ENCODE results near the gene NLRC3. TPM values are rescaled to one million over a fixed set of nuclear protein-coding genes. Genes with fewer than 3 reads are reported as not detected.
A peak's percentile ranks its signal among the peaks of the same experiment; 100 is the strongest.
"Not testable (repeated sequence)": the region's sequence is repeated elsewhere in the genome, so short reads cannot be mapped to it uniquely, and the experiment has no call there.

Gene NLRC3
- 0.03 TPM in 1 of 2 replicates, not detected in the other for total RNA-seq (2014; rRNA removed; shearing (Covaris generic))

- DNase-seq (ENCODE audit: low spot score) = no peak
Measured at GRCh38 chr16:3577302-3577752, at the start of gene NLRC3. NLRC3 (minus strand) TSS chr16:3577403; CDS start chr16:3565036, 12,367 bp downstream.

GRCh38 chr16:3625911-3626732 lies 48.9 kb upstream of the NLRC3 start:
- no peak for DNase-seq (ENCODE audit: low spot score)

- no peak for DNase-seq (ENCODE audit: low spot score)
Measured at GRCh38 chr16:3625331-3625730, 48.1 kb upstream of the NLRC3 start.

GRCh38 chr16:3623642-3624041 lies 46.4 kb upstream of the NLRC3 start:
- DNase-seq (ENCODE audit: low spot score) = no peak

GRCh38 chr16:3618769-3619141 lies 41.6 kb upstream of the NLRC3 start:
- DNase-seq (ENCODE audit: low spot score) = peak; percentile 88

- no peak for DNase-seq (ENCODE audit: low spot score)
Measured at GRCh38 chr16:3612510-3613466, 35.6 kb upstream of the NLRC3 start.

GRCh38 chr16:3611146-3611975 lies 34.2 kb upstream of the NLRC3 start, which contains the start of gene SLX4:
SLX4 (minus strand) TSS chr16:3611606; CDS start chr16:3608964, 2,642 bp downstream.
- DNase-seq (ENCODE audit: low spot score) = peak; percentile 85

GRCh38 chr16:3610698-3611145 lies 33.5 kb upstream of the NLRC3 start:
- DNase-seq (ENCODE audit: low spot score) = peak; percentile 21

- no peak for DNase-seq (ENCODE audit: low spot score)
Measured at GRCh38 chr16:3609895-3610697, 32.9 kb upstream of the NLRC3 start.

- DNase-seq (ENCODE audit: low spot score) = not testable (repeated sequence)
Measured at GRCh38 chr16:3608976-3609375, 31.8 kb upstream of the NLRC3 start.

- DNase-seq (ENCODE audit: low spot score) = no peak
Measured at GRCh38 chr16:3608069-3608468, 30.9 kb upstream of the NLRC3 start.

GRCh38 chr16:3607634-3608033 lies 30.4 kb upstream of the NLRC3 start:
- no peak for DNase-seq (ENCODE audit: low spot score)

GRCh38 chr16:3607161-3607560 lies 30.0 kb upstream of the NLRC3 start:
- no peak for DNase-seq (ENCODE audit: low spot score)

- no peak for DNase-seq (ENCODE audit: low spot score)
Measured at GRCh38 chr16:3606441-3606840, 29.2 kb upstream of the NLRC3 start.

GRCh38 chr16:3602320-3602653 lies 25.1 kb upstream of the NLRC3 start:
- DNase-seq (ENCODE audit: low spot score) = no peak

- no peak for DNase-seq (ENCODE audit: low spot score)
Measured at GRCh38 chr16:3601614-3602319, 24.6 kb upstream of the NLRC3 start.

GRCh38 chr16:3599922-3600321 lies 22.7 kb upstream of the NLRC3 start:
- no peak for DNase-seq (ENCODE audit: low spot score)

GRCh38 chr16:3599121-3599520 lies 21.9 kb upstream of the NLRC3 start:
- DNase-seq (ENCODE audit: low spot score) = no peak

GRCh38 chr16:3598236-3598635 lies 21.0 kb upstream of the NLRC3 start:
- DNase-seq (ENCODE audit: low spot score) = no peak

- no peak for DNase-seq (ENCODE audit: low spot score)
Measured at GRCh38 chr16:3597676-3598075, 20.5 kb upstream of the NLRC3 start.

Data from A172 (cell line).